ENCODE measurements around the gene CDC42BPG. TPM values are rescaled to one million over a fixed set of nuclear protein-coding genes. Genes with fewer than 3 reads are reported as not detected.

Gene CDC42BPG
- total and polyA plus RNA-seq, 2 of the 8 experiments (the other 6 are each of a cell fraction or from before 2014, with no cell fraction given), result 3.7 to 10.6 TPM

DNA sequence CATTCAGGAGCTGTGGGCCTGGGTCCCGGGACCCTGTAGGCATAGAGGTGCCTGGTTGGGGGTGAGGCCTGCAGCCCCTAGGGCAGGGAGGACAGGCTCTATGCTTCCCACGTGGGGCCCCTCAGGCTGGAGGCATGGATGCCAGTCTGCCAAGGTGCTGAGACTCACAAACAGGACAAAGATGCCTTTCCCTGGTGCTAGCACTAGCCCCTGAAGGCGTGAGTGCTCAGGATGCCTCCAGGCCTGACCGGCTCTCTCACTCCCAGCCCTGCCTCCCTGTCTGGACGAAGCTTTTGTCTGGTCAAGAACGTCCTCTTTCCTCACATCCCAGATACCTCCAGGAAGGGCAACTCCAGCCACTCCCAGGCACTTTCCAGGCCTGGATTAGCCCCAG lies 2.1 kb downstream of the CDC42BPG start:
- Histone ChIP-seq H3K4me3 (ENCODE audit: extremely low read depth in 1 of 4, insufficient read depth in 2 of 4, low read depth in 3 of 4, low read length in 4 of 4) (peak overlapping the region in 2 of 4 experiments; percentile 23 to 94; a peak in 1 of 8 replicates), H3K9me3 (ENCODE audit: insufficient read depth in 2 of 2, low read depth in 1 of 2, low read length in 1 of 2) (no peaks in the 10 kb centered on the region), H4K5ac (ENCODE audit: insufficient read length, low read depth, low read length) (peak overlapping the region; percentile 4), H3K27ac (ENCODE audit: low read depth, low read length) (peak overlapping the region; percentile 78), H3K79me1 (ENCODE audit: low read depth, low read length) (no peaks in the 10 kb centered on the region; the same call in 1 of the 2 replicates), H3K79me2 (ENCODE audit: control insufficient read depth in 1 of 2, insufficient read depth in 2 of 2, low read length in 2 of 2) (peaks cover 0 to 3% of the 10 kb centered on the region in 2 experiments; a peak in 1 of 4 replicates), H4K20me1 (replicated peaks in 1 of 2; ENCODE audit: control insufficient read depth in 1 of 2, insufficient read depth in 2 of 2, low read length in 2 of 2) (peaks cover 0 to 5% of the 10 kb centered on the region in 2 experiments), H4K91ac (replicated peaks; ENCODE audit: insufficient read length, low read length) (peak overlapping the region; percentile 22), H2BK120ac (replicated peaks; ENCODE audit: low read depth, low read length) (no peak overlapping the region), H3K23ac (ENCODE audit: insufficient read length) (no peak overlapping the region), H4K8ac (ENCODE audit: extremely low read depth, insufficient read depth, low read length) (peak overlapping the region; percentile 15; the same call in 1 of the 2 replicates), H3K18ac (ENCODE audit: extremely low read depth, low read length) (no peak overlapping the region), H3K23me2 (ENCODE audit: low read depth, low read length) (peaks cover 9% of the 10 kb centered on the region), H3K56ac (replicated peaks; ENCODE audit: insufficient read length, low read depth, low read length) (no peak overlapping the region), H3K4me1 (replicated peaks in 1 of 4; ENCODE audit: control insufficient read depth in 3 of 4, insufficient read depth in 4 of 4, low read length in 3 of 4) (peaks cover 0 to 30% (median 21%) of the 10 kb centered on the region in 4 experiments; a peak in 6 of 7 replicates), H2AK5ac (ENCODE audit: low read depth, low read length) (peak overlapping the region; percentile 54; the same call in 1 of the 2 replicates), H3K9ac (replicated peaks in 1 of 4; ENCODE audit: extremely low read depth in 1 of 4, low read depth in 3 of 4, low read length in 3 of 4) (peak overlapping the region in 2 of 4 experiments; percentile 49 to 54; a peak in 4 of 7 replicates), H2BK12ac (ENCODE audit: low read depth, low read length) (peak overlapping the region; percentile 30; the same call in 1 of the 2 replicates), H3K4ac (replicated peaks; ENCODE audit: insufficient read length, low read depth, low read length) (peak overlapping the region; percentile 0), H3K4me2 (ENCODE audit: insufficient read depth in 1 of 2, low read depth in 2 of 2, low read length in 2 of 2) (peak overlapping the region; percentile 84 to 91; a peak in 3 of 4 replicates), H3K36me3 (ENCODE audit: control insufficient read depth in 2 of 4, insufficient read depth in 4 of 4, low read length in 3 of 4) (peaks cover 3 to 10% (median 7%) of the 10 kb centered on the region in 4 experiments; a peak in 4 of 8 replicates), H2AFZ (ENCODE audit: low read length) (no peak overlapping the region), H2BK5ac (ENCODE audit: low read depth, low read length) (peak overlapping the region; percentile 82), H3K14ac (ENCODE audit: insufficient read length) (no peak overlapping the region), H3K27me3 (replicated peaks in 1 of 4; ENCODE audit: control insufficient read depth in 3 of 4, extremely low read depth in 1 of 4, insufficient read depth in 3 of 4, low read length in 3 of 4) (no peaks in the 10 kb centered on the region), H2BK20ac (ENCODE audit: low read length) (0 out of 2 replicates have a peak overlapping the region, but pooled peaks have one; percentile 72), H2BK15ac (ENCODE audit: low read length) (no peak overlapping the region)
- DNase-seq (ENCODE audit: low read depth in 1 of 2, low spot score in 2 of 2) (no peak), FAIRE-seq (no peak)
- ChIA-PET CTCF (ENCODE audit: partially characterized antibody) (interaction anchor here (0.6 to 32.3 kb wide), 7 partner anchors 19 to 495 kb away, joined by 3 to 1058 read pairs (median 3); partner anchors contain the start of genes ARL2 and EHD1), POLR2A (ENCODE audit: partially characterized antibody) (interaction anchor here (0.7 to 3.1 kb wide), 5 partner anchors 12 to 36 kb away, joined by 3 to 13 read pairs (median 3); partner anchors contain the start of genes EHD1 and MEN1)
- 68% methylated on average over 6 of the region's 6 CpGs; no CpG with 5 or more reads in 1 of the 2 experiments for WGBS, 2 experiments (ENCODE audit: extremely low coverage in 1 of 2, insufficient coverage in 1 of 2, insufficient read length in 1 of 2, insufficient replicate concordance in 2 of 2, low coverage in 1 of 2, low lambda C conversion rate in 2 of 2, missing lambda C conversion rate in 1 of 2)
- no peak for TF ChIP-seq GTF2F1 (IDR thresholded peaks at IDR 0.05; ENCODE audit: borderline replicate concordance, low read depth, low read length)
- no peak for TF ChIP-seq FOSL1 (IDR thresholded peaks at IDR 0.05; ENCODE audit: insufficient read depth, low read depth, low read length)
- no peak for TF ChIP-seq CTBP2 (IDR thresholded peaks at IDR 0.05; ENCODE audit: borderline replicate concordance, insufficient read depth, insufficient read length, low read length)
- no peak for TF ChIP-seq BACH1 (IDR thresholded peaks at IDR 0.05; ENCODE audit: low read length)
- no peak for TF ChIP-seq E2F6 (IDR thresholded peaks at IDR 0.05)
- no peak for TF ChIP-seq POU5F1 (IDR thresholded peaks at IDR 0.05; ENCODE audit: low read depth, low read length)
- no peak for TF ChIP-seq TAF1 (IDR thresholded peaks at IDR 0.05; ENCODE audit: low read depth, low read length)
- no peak for TF ChIP-seq TAF7 (optimal IDR thresholded peaks at IDR 0.05; ENCODE audit: borderline replicate concordance, low read depth, low read length)
- TF ChIP-seq SRF (IDR thresholded peaks at IDR 0.05; ENCODE audit: low read depth, low read length), result no peak
- no peak for TF ChIP-seq CHD2 (IDR thresholded peaks at IDR 0.05; ENCODE audit: low read length)
- TF ChIP-seq SP4 (IDR thresholded peaks at IDR 0.05; ENCODE audit: low read length), result no peak
